ENCODE data around the gene NR4A3.
A peak's percentile ranks its signal among the peaks of the same experiment; 100 is the strongest.

NR4A3 gene

GRCh38 chr9:99878651-99879050 is 57.0 kb downstream of the NR4A3 start:
- no peak for DNase-seq (ENCODE audit: low read depth)

GRCh38 chr9:99881769-99882168 is 60.1 kb downstream of the NR4A3 start:
- DNase-seq (ENCODE audit: low read depth) = no peak

GRCh38 chr9:99885747-99886146 is 64.1 kb downstream of the NR4A3 start:
- no peak for DNase-seq (ENCODE audit: low read depth)

- DNase-seq (ENCODE audit: low read depth) = no peak
Observed at GRCh38 chr9:99889120-99889519, 67.4 kb downstream of the NR4A3 start.

- no peak for DNase-seq (ENCODE audit: low read depth)
Observed at GRCh38 chr9:99894826-99895225, 73.1 kb downstream of the NR4A3 start.

- no peak for DNase-seq (ENCODE audit: low read depth)
Observed at GRCh38 chr9:99895510-99895909, 73.8 kb downstream of the NR4A3 start.

- DNase-seq (ENCODE audit: low read depth) = no peak
Observed at GRCh38 chr9:99896119-99896518, 74.4 kb downstream of the NR4A3 start.

- no peak for DNase-seq (ENCODE audit: low read depth)
Observed at GRCh38 chr9:99903393-99903792, 81.7 kb downstream of the NR4A3 start.

GRCh38 chr9:99905833-99906402 is 84.2 kb downstream of the NR4A3 start:
- no peak for DNase-seq (ENCODE audit: low read depth)

GRCh38 chr9:99906403-99907207 is 84.9 kb downstream of the NR4A3 start, which contains the start of gene STX17:
Gene STX17 (plus strand): TSS chr9:99906654. CDS start chr9:99915240, 8,586 bp downstream.
- DNase-seq (ENCODE audit: low read depth) = peak; percentile 77

- no peak for DNase-seq (ENCODE audit: low read depth)
Observed at GRCh38 chr9:99907208-99907532, 85.5 kb downstream of the NR4A3 start.

- DNase-seq (ENCODE audit: low read depth) = no peak
Observed at GRCh38 chr9:99911600-99911999, 89.9 kb downstream of the NR4A3 start.
